Ishikawa (cell line): ENCODE data around the gene FABP7.

ENCODE experiments used
- EGR1 ChIP-seq: IDR thresholded peaks from 2 replicates; pipeline ENCODE4 v1.6.1; 2012
- EP300 ChIP-seq: IDR thresholded peaks from 2 replicates; pipeline ENCODE4 v1.6.1; 2012; ENCODE audit warnings: borderline replicate concordance
- RAD21 ChIP-seq: IDR thresholded peaks from 2 replicates; pipeline ENCODE4 v1.6.1; 2012; ENCODE audit warnings: low read depth
- TF ChIP-seq, protein P1 (sequence below): IDR thresholded peaks from 2 replicates; pipeline ENCODE4 v1.6.1; 2012
- TF ChIP-seq, protein P2 (sequence below): IDR thresholded peaks from 2 replicates; pipeline ENCODE4 v1.6.1; 2012
- TF ChIP-seq, protein P3 (sequence below): IDR thresholded peaks from 2 replicates; pipeline ENCODE4 v1.6.1; 2012; ENCODE audit warnings: low read depth, mild to moderate bottlenecking

DNA sequence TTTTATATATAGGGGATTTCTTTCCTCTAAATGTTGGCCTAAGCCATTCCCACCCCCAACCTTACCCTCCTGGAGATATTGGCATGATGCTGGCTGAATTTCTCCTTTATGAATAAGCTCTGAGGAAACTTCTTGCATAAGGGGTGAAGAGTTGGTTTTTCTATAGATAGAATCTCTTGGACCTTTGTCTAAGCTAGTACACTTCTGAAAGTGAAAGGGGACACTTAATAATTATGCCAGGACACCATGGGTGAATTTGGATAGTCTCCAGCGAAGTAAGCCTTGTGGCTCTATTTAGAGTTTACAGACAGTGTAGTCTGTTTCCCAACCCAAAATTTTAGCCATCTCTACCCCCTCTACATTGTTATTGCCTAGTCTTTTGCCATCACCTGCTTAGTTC is 27.1 kb upstream of the FABP7 start:
- TF ChIP-seq, protein P1, sequence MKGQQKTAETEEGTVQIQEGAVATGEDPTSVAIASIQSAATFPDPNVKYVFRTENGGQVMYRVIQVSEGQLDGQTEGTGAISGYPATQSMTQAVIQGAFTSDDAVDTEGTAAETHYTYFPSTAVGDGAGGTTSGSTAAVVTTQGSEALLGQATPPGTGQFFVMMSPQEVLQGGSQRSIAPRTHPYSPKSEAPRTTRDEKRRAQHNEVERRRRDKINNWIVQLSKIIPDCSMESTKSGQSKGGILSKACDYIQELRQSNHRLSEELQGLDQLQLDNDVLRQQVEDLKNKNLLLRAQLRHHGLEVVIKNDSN, result no peak
- no peak for TF ChIP-seq EGR1
- TF ChIP-seq, protein P2, sequence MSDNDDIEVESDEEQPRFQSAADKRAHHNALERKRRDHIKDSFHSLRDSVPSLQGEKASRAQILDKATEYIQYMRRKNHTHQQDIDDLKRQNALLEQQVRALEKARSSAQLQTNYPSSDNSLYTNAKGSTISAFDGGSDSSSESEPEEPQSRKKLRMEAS, result no peak
- no peak for TF ChIP-seq EP300
- TF ChIP-seq RAD21, result no peak
- TF ChIP-seq, protein P3, sequence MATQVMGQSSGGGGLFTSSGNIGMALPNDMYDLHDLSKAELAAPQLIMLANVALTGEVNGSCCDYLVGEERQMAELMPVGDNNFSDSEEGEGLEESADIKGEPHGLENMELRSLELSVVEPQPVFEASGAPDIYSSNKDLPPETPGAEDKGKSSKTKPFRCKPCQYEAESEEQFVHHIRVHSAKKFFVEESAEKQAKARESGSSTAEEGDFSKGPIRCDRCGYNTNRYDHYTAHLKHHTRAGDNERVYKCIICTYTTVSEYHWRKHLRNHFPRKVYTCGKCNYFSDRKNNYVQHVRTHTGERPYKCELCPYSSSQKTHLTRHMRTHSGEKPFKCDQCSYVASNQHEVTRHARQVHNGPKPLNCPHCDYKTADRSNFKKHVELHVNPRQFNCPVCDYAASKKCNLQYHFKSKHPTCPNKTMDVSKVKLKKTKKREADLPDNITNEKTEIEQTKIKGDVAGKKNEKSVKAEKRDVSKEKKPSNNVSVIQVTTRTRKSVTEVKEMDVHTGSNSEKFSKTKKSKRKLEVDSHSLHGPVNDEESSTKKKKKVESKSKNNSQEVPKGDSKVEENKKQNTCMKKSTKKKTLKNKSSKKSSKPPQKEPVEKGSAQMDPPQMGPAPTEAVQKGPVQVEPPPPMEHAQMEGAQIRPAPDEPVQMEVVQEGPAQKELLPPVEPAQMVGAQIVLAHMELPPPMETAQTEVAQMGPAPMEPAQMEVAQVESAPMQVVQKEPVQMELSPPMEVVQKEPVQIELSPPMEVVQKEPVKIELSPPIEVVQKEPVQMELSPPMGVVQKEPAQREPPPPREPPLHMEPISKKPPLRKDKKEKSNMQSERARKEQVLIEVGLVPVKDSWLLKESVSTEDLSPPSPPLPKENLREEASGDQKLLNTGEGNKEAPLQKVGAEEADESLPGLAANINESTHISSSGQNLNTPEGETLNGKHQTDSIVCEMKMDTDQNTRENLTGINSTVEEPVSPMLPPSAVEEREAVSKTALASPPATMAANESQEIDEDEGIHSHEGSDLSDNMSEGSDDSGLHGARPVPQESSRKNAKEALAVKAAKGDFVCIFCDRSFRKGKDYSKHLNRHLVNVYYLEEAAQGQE, result no peak
